Erythroblast (primary cell): ENCODE data around the gene NTSR1.

ENCODE experiments used
- GATA1 ChIP-seq: IDR thresholded peaks from 2 replicates; pipeline ENCODE4 v1.6.1; 2011; ENCODE audit warnings: low read depth, mild to moderate bottlenecking, control low read depth, low read length, moderate library complexity
- POLR2A ChIP-seq: IDR thresholded peaks from 2 replicates; pipeline ENCODE4 v1.6.1; 2011; ENCODE audit warnings: mild to moderate bottlenecking, low read length

- TF ChIP-seq POLR2A, result no peak
- no peak for TF ChIP-seq GATA1
These were observed 22.7 kb upstream of the NTSR1 start for GRCh38 chr20:62685781-62686555.
